Ramos (cell line): ENCODE data around the gene PRKCQ.

ENCODE experiments used
- in situ Hi-C: fragments of 300-500 bp; cut with MboI; formaldehyde crosslinking; loops from one replicate; pipeline ENCODE4 v1.14.3; 2022; ENCODE audit warnings: low sequenced_read_pairs; ENCODE audit not compliant: unreplicated experiment

The PRKCQ gene

DNA sequence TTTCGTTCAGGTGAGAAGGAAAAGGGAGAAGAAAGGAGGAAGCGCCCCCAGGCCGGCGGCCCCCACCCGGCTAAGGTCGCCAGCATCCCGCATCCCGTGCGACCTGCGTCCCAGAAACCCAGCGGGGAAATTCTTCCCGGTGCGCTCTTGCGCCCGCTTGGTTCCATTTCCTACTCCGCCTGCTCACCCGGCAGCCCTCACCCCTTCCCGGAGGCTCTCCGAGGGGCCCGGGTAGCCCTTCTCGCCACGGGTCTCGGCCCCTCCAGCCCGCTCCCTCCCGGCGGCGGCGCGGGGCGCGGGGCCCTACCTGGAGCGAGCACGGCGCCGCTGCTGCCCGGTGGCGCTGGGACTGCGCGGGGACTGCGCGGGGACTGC lies at the start of gene PRKCQ:
PRKCQ (minus strand) TSS at position 373 of the 375 bp plus-strand sequence. CDS start 65,141 bp downstream, outside the sequence.
- in situ Hi-C loops: no loop called here

DNA sequence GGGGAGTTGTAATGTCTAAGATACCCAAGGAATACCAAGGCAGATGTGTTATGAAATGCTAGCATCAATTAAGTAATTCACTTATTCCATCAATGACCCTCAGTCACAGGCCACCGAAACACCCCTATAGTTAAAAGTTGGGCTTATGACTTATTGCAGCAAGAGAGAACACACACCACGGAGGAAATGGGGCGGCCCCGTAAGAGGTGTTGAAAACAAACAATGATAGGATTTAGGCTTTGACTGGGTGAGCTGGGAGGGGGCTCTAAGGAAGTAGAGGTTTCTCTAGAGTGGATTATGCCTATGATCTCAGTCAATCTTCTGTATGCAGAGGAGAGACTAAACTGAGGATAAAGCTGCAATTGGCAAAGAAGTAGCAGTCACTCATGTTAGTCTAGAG lies 45.4 kb upstream of the PRKCQ start:
- in situ Hi-C loops: no loop called here

DNA sequence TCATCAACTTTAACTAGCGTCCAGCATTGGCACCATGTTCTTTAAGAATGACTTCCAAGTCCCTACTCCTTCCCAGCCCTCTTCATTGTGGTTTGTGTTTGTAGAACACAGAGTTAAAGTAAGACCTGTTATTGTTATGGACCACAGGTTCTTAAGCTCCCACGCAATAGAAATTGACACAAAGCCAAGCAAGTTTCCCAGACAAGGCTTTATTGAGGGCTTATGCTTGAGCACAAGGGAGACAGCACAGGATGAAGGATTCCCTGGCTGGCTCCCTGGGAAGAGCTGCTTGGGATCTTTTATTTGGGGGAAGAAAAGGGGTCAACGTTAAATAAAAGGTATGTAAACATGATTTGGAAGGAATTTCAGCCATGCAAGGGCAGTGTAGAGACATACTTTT lies 44.3 kb upstream of the PRKCQ start:
- in situ Hi-C loops: no loop called here

DNA sequence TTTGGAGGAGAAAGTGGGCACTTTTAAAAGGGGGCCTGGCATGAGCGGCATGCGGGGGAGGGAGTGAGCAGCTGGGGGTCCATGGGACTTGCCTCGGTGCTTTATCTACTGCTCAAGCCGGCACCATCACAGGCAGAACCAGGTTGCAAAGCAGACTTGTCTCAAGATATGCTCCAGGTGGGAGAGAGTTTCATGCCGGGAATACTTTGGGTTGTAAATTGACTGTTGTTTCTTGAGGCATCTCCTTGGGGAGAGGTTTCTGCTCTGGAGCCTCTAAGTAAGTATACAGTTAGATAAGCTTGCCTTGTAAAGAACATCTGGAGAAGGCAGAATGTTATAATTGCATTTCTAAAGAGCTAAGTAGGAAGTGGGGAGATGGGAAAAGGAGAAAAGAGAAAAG lies 42.8 kb upstream of the PRKCQ start:
- in situ Hi-C loops: no loop called here

DNA sequence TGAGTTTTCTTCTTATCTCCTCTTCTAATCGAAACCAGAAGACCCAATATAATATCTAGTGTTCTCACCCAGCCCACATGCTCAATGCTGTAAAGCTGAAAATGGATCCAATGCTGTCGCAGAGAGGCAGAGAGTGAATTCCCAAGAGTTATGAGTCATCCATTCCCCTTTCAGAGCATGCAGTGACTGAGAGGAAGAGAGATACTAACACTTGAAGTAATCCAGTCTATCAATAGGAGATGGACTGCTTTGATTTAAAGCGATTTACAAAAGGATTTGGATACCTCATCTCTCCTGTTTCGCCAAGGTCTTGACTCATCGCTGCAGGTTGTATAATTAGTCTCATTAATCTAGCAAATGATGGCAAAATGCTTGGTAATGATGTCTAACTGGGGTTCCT lies 41.5 kb upstream of the PRKCQ start:
- in situ Hi-C loops: no loop called here

DNA sequence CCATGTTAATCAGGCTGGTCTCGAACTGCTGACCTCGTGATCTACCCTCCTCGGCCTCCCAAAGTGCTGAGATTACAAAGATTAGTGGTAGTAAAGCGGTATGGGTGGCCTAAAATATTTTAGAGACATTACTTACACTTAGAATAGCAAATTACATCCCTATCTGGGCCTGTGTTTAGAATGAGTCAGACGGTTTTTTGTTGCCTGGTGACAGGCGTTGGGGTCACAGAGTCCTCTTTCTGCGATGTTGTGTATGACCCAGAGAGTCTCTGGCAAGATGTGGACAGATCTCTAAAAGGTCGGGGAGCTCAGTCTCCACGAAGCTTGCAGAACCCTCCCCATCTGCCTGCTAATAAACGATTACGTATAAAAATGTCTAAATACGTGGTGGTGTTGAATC lies 39.6 kb upstream of the PRKCQ start:
- in situ Hi-C loops: no loop called here

DNA sequence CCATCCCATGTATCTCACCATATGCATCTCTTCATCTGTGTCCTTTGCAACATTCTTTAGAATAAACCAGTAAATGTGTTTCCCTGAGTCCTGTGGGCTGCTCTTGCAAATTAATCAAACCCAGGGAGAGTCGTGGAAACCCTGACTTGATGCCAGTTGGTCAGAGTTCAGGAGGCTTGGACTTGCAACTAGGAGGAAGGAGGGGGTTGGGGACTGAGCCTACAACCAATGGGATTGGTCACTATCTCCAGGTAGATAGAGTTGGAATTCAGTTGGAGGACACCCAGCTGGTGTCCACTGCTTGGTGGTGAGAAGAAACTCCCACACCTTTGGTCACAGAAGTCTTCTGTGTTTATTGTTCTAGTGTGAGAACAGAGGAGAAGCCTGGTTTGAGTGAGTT lies 38.3 kb upstream of the PRKCQ start:
- in situ Hi-C loops: no loop called here

DNA sequence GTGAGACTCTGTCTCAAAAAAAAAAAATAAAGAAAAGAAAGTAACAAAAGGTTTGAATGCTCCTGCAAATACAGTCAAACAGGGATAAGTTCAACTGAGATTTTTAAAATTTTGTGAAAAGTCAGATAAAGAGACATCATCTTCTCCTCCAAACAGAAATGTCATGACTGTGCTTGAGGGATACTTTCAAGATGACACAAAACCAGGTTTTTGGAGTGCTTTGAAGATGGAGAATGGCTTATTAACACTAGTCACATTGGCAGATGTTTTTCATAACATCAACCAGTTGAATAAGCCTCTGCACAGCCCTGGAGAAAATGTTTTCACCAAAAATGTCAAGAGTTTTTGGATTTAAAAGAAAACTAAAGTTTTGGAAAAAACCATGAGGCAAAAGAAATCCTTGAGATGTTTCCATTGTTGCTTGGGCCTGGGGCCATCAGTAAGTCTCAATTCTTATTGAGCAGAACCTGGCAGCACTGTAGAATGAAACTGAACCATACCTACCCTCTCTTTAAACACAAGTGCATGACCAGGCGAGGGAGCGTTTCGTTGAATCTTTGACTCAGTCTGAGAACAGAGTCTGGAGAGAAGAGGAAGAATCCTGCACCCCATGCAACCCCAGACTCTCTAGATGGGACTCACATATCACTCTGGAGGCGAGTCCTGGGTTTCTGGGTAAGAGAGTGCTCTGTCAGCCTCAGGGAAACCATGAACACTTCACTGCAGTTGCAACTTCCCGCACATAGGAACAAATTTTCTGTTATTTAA lies 37.4 kb upstream of the PRKCQ start:
- in situ Hi-C loops: no loop called here

DNA sequence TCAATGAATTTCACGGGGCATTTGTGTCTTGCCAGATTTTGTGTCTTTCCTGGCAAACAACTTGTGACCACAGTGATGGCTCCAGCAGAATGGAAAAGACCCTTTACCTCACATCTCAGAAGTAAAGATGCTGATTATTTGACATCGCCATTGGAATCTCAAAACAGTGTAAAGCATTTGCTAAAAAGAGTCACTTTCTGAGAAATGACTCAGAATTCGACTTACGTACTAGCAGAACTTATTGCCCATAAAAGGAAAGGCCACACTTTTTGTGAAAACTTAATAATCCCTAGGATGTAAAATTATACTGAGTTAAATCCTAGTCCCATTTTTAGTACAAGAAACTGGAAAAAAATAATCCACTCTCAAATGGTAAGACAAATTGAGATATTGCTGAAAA lies 35.9 kb upstream of the PRKCQ start:
- in situ Hi-C loops: no loop called here

DNA sequence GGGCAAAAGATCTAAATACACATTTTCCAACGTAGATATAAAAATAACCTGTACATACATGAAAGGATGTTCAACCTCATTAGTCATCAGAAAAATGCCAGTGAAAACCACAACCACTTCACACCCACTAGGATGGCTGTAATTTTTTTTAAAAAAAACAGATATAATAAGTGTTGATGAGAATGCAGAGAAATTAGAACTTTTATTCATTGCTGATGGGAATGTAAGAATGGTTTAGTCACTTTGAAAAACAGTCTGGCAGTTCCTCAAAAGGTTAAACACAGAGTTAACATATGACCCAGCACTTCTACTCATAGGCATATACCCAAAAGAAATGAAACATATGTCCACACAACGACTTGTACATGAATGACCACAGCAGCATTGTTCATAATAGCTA lies 32.3 kb upstream of the PRKCQ start:
- in situ Hi-C loops: no loop called here

DNA sequence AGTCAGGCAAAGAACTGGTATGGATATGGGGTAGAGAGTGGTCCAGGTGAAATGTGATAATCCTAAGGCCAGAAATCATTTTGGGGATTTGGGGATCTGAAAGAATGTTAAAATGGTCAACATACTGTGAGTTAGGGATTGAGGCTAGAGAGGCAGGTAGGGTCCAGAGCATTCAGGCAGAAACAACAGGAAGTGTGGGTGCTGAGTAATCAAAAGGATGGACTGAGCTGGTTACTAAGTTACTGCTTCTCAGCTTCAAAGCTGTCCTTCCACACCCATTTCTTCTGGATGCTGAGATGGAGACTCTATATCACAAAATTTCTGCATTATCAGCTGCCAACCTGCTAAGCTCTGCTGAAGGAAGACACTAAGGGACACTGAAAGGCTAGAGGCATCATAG lies 30.6 kb upstream of the PRKCQ start:
- in situ Hi-C loops: no loop called here

DNA sequence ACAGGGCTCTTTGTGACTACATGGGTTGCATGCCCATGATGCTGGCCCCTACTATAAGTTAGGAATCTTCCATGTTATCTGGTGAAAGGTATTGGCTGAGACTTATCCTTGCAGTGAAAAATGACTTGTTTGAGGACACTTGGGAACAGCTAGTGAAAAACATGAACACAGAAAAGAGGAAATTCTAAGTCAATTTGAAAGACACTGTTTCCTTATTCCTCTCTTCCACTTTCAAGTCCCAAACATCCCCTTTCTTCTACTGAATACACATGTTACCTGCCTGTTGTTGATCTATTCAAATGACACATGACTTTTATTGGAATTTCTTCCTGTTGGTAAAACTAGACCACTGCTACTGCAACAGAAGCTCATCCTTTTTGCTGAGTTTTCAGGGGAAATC lies 29.5 kb upstream of the PRKCQ start:
- in situ Hi-C loops: no loop called here

DNA sequence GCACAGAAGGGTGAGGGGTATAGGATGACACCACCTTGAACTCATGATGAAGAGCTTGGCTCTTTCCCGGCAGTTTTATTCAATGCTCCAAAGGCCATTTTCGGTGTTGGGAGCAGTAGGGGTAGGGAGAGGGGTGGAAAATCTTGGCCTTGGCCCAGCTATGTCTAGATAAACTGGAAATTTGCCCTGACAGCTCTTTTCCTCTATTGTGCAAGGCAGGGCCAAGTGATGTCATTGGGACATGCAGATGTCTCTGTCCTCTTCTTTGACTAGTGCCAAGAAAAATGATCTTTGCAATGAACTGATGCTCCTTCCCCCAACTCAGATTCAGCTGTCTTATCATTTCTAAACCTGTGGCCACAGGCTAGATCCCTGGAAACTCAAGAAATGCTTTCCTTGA lies 27.7 kb upstream of the PRKCQ start:
- in situ Hi-C loops: no loop called here

DNA sequence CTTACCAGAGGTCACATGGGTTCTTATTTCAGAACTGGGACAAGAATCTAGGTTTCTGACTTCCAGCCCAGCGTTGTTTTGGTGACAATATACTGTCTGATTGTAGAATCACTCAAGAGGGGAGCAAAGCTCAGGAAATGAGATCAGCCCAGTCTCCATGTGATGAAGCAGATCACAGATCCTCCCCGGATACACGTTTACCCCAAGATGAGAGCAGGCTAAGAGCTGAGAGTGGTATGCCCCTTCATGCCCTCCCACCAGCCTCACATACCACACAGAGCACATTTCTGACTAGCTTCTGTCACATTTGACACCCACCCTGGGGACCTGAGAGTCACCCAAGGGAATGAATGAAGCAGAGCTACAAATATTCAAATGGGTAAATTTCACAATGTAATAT lies 27.1 kb upstream of the PRKCQ start:
- in situ Hi-C loops: no loop called here

DNA sequence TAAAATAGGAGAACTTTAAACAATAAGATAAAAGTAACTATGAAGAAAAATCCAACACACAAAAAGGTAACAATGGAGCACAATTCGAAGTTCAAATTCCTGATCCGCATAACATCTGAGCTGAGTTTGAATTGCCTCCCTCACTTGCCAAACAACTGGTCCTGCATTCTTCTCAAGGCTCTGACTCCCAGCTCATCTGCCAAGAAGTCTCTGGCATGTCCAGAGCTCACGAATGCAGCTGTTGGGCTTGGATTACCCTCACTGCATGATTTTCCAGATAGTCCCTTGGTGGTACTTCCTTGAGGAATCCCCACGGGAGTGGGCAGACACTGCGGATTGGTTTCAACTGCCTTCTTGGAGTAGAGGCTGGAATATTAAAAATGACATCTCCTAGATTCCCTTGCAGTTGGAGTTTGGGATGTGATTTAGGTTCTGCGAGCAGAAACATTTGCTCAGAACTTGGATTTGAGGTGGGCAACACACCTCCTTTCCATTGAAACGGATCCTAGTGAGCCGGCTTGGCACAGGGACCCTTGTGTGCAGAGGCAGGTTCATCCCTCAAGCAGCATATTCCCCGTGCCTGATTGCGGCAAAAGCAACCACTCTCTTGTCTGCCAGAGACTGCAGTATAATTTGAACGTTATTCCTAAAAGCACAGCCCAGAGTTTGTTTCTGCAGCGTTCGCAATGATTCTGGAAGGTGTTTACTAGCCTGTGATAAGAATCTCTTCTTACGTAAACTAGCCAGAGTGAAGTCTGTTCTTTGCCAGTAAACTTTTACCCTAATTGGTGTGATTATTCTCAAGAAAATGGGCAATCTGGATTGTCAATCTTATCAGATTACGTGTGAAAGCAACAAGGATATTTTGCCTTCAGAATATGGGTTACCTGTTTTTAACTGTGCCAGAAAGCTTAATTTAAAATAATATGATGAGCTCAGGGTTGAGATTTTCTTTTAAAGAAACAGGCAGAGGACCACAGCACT lies 23.4 kb upstream of the PRKCQ start:
- in situ Hi-C loops: no loop called here

DNA sequence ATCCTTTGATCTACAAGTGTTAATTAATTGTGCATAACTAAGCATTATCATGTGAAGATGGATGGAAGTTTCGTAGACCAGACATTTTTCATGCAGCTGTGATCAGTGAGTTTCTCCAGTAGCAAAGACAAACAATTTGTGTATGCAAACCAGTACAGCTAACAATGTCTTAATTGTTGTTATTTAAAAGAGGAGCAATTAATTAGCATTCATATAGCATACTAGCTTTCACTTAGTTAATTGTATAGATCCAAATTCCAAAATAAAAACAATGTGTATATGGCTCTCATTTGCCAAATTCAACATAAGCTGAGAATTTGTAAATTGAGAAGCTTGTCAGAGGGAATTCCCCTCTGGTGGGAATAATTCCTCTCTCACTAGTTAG lies 22.6 kb upstream of the PRKCQ start:
- in situ Hi-C loops: no loop called here

DNA sequence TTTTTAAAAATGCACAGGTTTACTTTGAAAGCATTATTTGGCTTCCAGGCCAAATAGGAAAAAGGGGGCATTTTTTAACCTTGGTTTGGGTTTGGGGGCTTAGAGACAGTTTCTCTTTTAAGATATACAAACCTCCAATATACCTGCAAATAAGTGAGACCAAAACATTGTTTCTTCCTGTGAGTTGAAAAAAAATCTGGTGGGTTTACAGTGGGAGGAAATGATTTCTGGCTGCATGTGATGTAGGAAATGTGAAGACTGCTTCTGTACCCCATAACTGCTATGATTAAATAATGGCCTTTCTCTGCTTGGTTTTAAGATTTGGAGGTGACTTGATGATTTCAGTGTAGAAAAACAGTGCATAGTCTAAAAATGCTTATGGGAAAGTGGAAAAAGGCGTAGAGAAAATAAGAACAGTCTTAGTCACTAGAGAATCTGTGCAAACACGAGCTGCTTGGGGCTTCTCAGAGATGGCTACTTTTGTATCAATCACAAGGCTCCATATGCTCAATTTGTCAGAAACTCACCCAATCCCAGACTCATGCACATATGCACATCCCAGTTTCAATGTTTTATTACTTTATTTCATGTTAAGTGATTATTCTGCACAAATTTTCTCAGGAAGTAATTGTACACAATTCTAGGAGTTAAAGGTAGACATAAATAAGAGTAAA lies 22.1 kb upstream of the PRKCQ start:
- in situ Hi-C loops: no loop called here

DNA sequence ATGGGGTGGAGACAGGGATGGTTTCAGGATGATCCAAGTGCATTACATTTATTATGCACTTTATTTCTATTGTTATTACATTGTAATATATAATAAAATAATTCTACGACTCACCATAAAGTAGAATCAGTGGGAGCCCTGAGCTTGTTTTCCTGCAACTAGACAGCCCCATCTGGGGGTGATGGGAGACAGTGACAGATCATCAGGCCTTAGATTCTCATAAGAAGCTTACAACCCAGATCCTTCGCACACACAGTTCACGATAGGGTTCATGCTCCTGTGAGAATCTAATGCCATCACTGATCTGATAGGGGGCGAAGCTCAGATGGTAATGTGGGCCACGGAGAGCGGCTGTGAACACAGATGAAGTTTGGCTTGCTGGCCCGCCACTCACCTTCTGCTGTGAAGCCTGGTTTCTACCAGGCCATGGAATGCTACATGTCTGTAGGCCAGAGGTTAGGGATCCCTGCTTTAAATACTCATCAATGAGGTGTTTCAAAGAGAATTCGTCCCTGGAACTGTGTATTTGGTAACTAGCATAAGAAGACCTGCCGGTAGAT lies 21.2 kb upstream of the PRKCQ start:
- in situ Hi-C loops: no loop called here

DNA sequence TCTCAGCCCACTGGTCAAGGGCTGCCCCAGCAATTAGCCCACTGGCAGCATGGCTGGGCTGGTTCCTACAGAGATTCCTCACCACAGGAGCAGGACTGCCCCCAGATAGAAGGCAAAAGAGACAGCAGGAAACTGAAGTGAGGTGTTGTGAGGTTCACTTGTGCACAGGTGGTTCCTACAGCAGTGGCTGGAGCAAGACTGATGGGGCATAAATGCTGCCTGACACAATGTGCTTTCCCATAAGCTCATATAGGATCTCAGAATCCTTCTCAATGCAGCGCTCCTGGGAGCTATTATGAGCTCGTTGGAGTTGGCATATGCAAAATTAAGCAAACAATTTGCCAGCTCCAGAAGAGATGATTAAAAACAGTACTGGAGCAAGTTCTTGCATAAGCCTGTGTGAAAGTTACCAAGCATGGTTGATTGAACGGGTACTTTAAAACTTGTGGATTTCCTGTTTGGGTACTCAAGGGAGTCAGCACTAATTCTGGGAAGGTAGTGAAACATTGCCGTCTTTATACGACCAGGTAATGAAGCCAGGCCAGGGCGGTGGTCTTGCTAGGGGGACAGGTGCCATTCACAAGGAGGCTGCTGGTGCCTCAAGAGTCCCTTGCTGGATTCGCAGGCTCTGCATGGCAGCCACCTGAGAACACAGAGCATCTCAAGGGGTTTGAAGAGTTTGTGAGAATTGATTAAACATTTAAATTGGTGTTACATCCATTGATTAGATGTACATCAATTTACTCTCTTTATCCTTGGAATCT lies 20.3 kb upstream of the PRKCQ start:
- in situ Hi-C loops: no loop called here

DNA sequence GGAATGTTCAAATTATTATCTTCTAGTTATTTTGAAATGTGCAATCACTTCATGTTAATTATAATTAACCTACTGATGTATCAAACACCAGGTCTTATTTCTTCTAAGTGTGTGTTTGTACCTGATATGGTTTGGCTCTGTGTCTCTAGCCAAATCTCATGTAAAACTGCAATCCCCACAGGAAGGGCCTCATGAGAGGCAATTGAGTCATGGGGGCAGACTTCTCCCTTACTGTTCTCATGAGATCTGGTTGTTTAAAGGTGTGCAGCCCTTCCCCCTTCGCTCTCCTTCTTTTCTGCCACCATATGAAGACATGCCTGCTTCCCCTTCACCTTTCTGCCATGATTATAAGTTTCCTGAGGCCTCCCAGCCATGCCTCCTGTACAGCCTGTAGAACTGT lies 18.6 kb upstream of the PRKCQ start:
- in situ Hi-C loops: no loop called here
